ENCODE data around the gene SSR2.

Gene SSR2

DNA sequence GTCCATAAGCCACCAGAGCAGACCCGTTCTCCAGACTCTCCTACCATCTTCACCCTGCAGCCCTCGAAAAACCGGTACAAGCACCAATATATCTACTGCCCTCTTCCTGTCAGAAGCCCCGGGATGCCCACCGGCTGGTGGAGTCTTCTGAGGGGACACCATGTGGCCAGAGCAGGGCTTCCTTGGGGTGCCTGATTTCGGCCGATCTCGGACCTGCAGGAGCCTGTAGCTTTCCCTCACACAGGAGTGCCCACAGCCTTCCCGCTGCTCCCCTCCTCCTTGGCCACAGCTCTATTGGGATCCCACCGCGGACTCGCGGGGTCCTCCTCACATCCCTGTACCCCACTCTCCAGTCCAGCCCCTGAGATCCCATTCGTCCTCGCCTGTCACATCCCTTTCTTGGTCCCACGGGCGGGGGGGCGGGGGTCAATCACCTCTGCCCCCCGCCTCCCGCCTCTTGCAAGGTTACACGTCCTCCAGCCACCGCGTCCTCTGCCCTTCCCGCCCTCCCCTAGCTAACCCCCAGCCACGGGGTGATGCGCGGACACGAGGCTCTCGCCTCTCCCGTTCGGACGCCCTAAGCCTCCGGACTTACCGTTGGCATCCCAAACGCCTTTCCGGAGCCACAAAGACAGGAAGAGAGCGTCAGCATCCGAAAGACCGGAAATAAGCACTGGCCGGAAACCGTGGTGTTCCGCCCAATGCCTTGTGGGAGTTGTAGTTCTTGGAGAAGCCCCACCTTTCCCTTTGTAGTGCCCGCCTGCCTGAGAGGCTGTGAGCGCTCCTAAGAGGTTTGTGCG lies at the start of gene SSR2:
Gene SSR2, minus strand, starts transcription at position 659 of the 800 bp plus-strand sequence. CDS start 784 bp downstream, outside the sequence.
- Histone ChIP-seq H3K9ac (ENCODE audit: insufficient read length) (peak within 1 kb of the TSS; percentile 80), H3K4me3 (peak within 1 kb of the TSS; percentile 93), H3K27ac (peak within 1 kb of the TSS; percentile 54; the same call in 1 of the 2 replicates), H3K9me3 (ENCODE audit: low read depth, low read length) (no peaks in the 10 kb centered on the region), H3K36me3 (ENCODE audit: insufficient read depth, low read length) (peaks cover 38% of the 10 kb centered on the region)
- TF ChIP-seq FOXP2 (optimal IDR thresholded peaks at IDR 0.05; ENCODE audit: control extremely low read depth, extremely low read length, insufficient read depth), result peak; percentile 72
- TF ChIP-seq POLR2AphosphoS5 (IDR thresholded peaks at IDR 0.05; ENCODE audit: borderline replicate concordance, low read depth, low read length), result peak; percentile 93
- no peak for TF ChIP-seq EZH2 (IDR thresholded peaks at IDR 0.05)
- DNase-seq (ENCODE audit: low read depth, low spot score), result peak; percentile 50

DNA sequence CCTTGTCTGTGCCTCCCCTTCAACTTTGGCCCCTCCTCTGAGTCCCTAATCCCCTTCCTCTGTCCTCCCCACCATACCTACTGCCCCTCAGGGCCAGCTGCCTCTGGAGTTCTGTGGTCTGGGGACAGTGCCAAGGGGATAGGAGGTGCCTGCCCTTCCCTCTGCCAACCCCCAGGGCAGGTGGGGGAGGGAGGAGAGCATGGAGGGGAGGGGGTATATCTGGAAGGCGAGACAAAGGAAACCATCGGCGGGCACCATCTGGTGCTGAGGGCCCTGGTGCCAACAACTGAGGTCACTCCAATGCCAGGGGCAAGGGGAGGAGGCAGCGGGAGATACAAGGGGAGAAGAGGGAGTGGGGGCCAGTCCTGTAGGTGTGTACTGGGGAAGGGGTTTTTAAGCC lies 49.8 kb upstream of the SSR2 start:
- Histone ChIP-seq H3K9me3 (ENCODE audit: low read depth, low read length) (no peaks in the 10 kb centered on the region), H3K9ac (ENCODE audit: insufficient read length) (no peak overlapping the region), H3K4me3 (no peak overlapping the region), H3K27ac (no peak overlapping the region), H3K36me3 (ENCODE audit: insufficient read depth, low read length) (peaks cover 12% of the 10 kb centered on the region)
- TF ChIP-seq POLR2AphosphoS5 (IDR thresholded peaks at IDR 0.05; ENCODE audit: borderline replicate concordance, low read depth, low read length) (no peak), FOXP2 (optimal IDR thresholded peaks at IDR 0.05; ENCODE audit: control extremely low read depth, extremely low read length, insufficient read depth) (no peak), EZH2 (IDR thresholded peaks at IDR 0.05) (no peak)
- DNase-seq (ENCODE audit: low read depth, low spot score), result no peak

DNA sequence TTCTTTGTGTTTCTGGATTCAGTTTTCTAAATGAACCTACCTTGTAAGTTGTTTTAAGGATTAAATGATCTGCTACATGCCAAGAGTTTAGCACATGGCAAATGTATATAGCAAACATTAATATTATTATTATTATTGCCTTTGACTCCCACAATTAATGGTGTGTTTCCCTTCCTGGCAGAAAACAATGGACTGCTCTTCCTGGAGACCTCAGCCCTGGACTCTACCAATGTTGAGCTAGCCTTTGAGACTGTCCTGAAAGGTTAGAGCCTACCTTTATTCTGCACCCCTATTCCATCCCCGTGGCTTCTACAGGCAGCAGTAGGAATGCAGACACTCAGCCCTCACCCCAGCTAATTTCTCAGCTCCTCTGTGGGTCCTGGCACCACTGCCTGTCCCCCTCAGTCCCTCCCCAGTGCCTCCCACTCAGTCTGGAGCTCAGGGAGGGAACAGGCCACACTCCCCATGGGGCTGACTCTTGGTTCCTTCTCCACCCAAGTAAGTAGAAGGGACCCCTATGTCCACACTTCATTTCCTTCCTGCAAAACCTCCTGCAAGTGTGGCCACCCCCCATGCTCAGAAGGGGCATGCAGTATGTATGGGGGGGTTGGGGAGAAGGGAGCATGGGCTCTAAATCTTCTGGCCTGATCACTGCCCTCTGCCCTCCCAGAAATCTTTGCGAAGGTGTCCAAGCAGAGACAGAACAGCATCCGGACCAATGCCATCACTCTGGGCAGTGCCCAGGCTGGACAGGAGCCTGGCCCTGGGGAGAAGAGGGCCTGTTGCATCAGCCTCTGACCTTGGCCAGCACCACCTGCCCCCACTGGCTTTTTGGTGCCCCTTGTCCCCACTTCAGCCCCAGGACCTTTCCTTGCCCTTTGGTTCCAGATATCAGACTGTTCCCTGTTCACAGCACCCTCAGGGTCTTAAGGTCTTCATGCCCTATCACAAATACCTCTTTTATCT lies 49.0 kb upstream of the SSR2 start:
- no peaks in the 10 kb centered on the region for H3K9me3 ChIP-seq (ENCODE audit: low read depth, low read length)
- TF ChIP-seq EZH2 (IDR thresholded peaks at IDR 0.05), result no peak
- no peak for TF ChIP-seq POLR2AphosphoS5 (IDR thresholded peaks at IDR 0.05; ENCODE audit: borderline replicate concordance, low read depth, low read length)
- no peak for TF ChIP-seq FOXP2 (optimal IDR thresholded peaks at IDR 0.05; ENCODE audit: control extremely low read depth, extremely low read length, insufficient read depth)
- no peak for DNase-seq (ENCODE audit: low read depth, low spot score)
- no peak overlapping the region for H3K9ac ChIP-seq (ENCODE audit: insufficient read length)
- no peak overlapping the region for H3K4me3 ChIP-seq
- peak overlapping the region; percentile 54; the same call in 1 of the 2 replicates for H3K27ac ChIP-seq
- H3K36me3 ChIP-seq (ENCODE audit: insufficient read depth, low read length), result peaks cover 5% of the 10 kb centered on the region; the same call in 1 of the 2 replicates

- H3K9me3 ChIP-seq (ENCODE audit: low read depth, low read length), result no peaks in the 10 kb centered on the region
- DNase-seq (ENCODE audit: low read depth, low spot score), result no peak
- H3K9ac ChIP-seq (ENCODE audit: insufficient read length), result no peak overlapping the region
- H3K4me3 ChIP-seq, result no peak overlapping the region
- H3K27ac ChIP-seq, result no peak overlapping the region
- TF ChIP-seq FOXP2 (optimal IDR thresholded peaks at IDR 0.05; ENCODE audit: control extremely low read depth, extremely low read length, insufficient read depth) (no peak), EZH2 (IDR thresholded peaks at IDR 0.05) (no peak), POLR2AphosphoS5 (IDR thresholded peaks at IDR 0.05; ENCODE audit: borderline replicate concordance, low read depth, low read length) (no peak)
- H3K36me3 ChIP-seq (ENCODE audit: insufficient read depth, low read length), result no peaks in the 10 kb centered on the region
These were observed 46.5 kb upstream of the SSR2 start for GRCh38 chr1:156067262-156067661.

GRCh38 chr1:156065871-156066270 lies 45.1 kb upstream of the SSR2 start:
- Histone ChIP-seq H3K36me3 (ENCODE audit: insufficient read depth, low read length) (no peaks in the 10 kb centered on the region), H3K4me3 (no peak overlapping the region), H3K9ac (ENCODE audit: insufficient read length) (no peak overlapping the region), H3K27ac (no peak overlapping the region), H3K9me3 (ENCODE audit: low read depth, low read length) (no peaks in the 10 kb centered on the region)
- no peak for DNase-seq (ENCODE audit: low read depth, low spot score)
- TF ChIP-seq FOXP2 (optimal IDR thresholded peaks at IDR 0.05; ENCODE audit: control extremely low read depth, extremely low read length, insufficient read depth) (no peak), EZH2 (IDR thresholded peaks at IDR 0.05) (no peak), POLR2AphosphoS5 (IDR thresholded peaks at IDR 0.05; ENCODE audit: borderline replicate concordance, low read depth, low read length) (no peak)

DNA sequence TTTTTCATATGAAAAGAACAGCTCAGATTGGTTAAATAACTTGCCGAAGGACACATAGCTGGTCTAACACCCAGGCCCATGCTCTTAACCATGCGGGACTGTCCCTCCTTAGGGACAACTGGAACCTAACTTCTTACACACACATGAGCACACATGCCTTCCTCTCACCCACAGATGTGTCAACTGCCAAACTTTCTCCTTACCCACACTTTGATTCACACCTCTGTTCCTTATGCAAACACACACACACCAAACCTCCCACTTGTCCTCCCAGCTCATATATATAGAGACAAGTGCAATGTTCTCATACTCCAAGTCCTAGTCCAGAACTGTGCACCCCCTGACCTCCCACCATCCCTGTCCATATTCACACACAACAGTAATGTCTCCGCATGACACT lies 44.5 kb upstream of the SSR2 start:
- H3K4me3 ChIP-seq, result no peak overlapping the region
- H3K9me3 ChIP-seq (ENCODE audit: low read depth, low read length), result no peaks in the 10 kb centered on the region
- TF ChIP-seq EZH2 (IDR thresholded peaks at IDR 0.05), result no peak
- DNase-seq (ENCODE audit: low read depth, low spot score), result no peak
- no peak overlapping the region for H3K27ac ChIP-seq
- no peaks in the 10 kb centered on the region for H3K36me3 ChIP-seq (ENCODE audit: insufficient read depth, low read length)
- H3K9ac ChIP-seq (ENCODE audit: insufficient read length), result no peak overlapping the region

DNA sequence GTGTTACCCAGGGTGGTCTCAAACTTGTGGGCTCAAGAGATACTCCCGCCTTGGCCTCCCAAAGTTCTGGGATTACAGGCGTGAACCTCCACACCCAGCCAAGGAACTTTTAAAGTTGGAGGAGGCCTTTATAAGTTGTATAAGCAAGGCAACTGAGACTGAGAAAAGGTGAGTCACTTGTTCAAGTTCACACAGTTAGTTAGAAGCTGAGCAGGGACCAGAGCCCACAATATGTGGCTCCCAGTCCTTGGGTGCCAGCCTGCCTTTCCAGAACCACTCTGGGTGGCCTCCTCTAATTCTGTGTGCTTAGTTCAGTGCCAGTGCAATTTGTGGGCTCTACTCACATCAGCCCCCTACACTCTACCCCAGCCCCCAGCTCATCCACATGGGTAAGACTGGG lies 43.9 kb upstream of the SSR2 start:
- no peak overlapping the region for H3K9ac ChIP-seq (ENCODE audit: insufficient read length)
- DNase-seq (ENCODE audit: low read depth, low spot score), result no peak
- TF ChIP-seq POLR2AphosphoS5 (IDR thresholded peaks at IDR 0.05; ENCODE audit: borderline replicate concordance, low read depth, low read length), result no peak
- no peak for TF ChIP-seq EZH2 (IDR thresholded peaks at IDR 0.05)
- TF ChIP-seq FOXP2 (optimal IDR thresholded peaks at IDR 0.05; ENCODE audit: control extremely low read depth, extremely low read length, insufficient read depth), result no peak
- H3K9me3 ChIP-seq (ENCODE audit: low read depth, low read length), result no peaks in the 10 kb centered on the region
- no peak overlapping the region for H3K4me3 ChIP-seq
- no peak overlapping the region for H3K27ac ChIP-seq
- H3K36me3 ChIP-seq (ENCODE audit: insufficient read depth, low read length), result no peaks in the 10 kb centered on the region

GRCh38 chr1:156063997-156064285 lies 43.2 kb upstream of the SSR2 start:
- H3K4me3 ChIP-seq, result no peak overlapping the region
- TF ChIP-seq FOXP2 (optimal IDR thresholded peaks at IDR 0.05; ENCODE audit: control extremely low read depth, extremely low read length, insufficient read depth) (no peak), POLR2AphosphoS5 (IDR thresholded peaks at IDR 0.05; ENCODE audit: borderline replicate concordance, low read depth, low read length) (no peak), EZH2 (IDR thresholded peaks at IDR 0.05) (no peak)
- H3K36me3 ChIP-seq (ENCODE audit: insufficient read depth, low read length), result no peaks in the 10 kb centered on the region
- DNase-seq (ENCODE audit: low read depth, low spot score), result no peak
- H3K9ac ChIP-seq (ENCODE audit: insufficient read length), result no peak overlapping the region
- H3K27ac ChIP-seq, result peak overlapping the region; percentile 62; the same call in 1 of the 2 replicates
- H3K9me3 ChIP-seq (ENCODE audit: low read depth, low read length), result no peaks in the 10 kb centered on the region

All from SK-N-MC (cell line).